Measurements from ENCODE around the gene PARD3.

PARD3 gene

DNA sequence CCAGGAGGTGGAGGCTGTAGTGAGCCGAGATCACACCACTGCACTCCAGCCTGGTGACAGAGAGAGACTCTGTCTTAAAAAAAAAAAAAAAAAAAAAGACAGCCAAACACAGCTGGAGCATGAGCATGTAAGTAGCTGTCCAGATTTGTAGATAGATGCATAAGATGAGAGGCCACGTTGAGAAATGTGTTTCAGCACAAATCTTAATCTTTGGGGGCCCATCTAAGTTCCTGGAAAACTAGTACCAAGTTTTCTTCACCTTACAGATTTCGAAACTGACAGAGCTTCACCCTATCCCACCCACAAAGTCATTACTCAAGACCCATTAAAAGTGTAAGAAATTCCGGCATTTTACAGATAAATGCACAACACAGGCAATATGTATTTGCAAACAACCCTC is 208.2 kb downstream of the PARD3 start:
- no peak for DNase-seq

- DNase-seq: no peak
These were observed 212.6 kb downstream of the PARD3 start for GRCh38 chr10:34602478-34602877.

GRCh38 chr10:34601691-34602090 is 213.4 kb downstream of the PARD3 start:
- no peak for DNase-seq

- DNase-seq: no peak
These were observed 215.9 kb downstream of the PARD3 start for GRCh38 chr10:34599026-34599795.

DNA sequence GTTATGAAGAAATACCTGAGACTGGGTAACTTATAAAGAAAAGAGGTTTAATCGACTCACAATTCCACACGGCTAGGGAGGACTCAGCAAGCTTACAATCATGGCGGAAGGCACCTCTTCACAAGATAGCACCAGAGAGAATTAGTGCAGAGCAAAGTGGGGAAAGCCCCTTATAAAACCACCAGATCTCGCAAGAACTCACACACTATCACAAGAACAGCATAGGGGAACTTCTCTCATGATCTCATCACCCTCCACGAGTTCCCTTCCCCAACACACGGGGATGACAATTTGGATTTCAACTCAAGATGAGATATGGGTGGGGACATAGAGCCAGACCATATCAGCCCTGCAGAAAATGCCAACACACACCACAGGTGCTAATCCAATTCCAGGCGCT is 218.7 kb downstream of the PARD3 start:
- no peak for DNase-seq

GRCh38 chr10:34593930-34594329 is 221.2 kb downstream of the PARD3 start:
- no peak for DNase-seq

GRCh38 chr10:34593374-34593890 is 221.7 kb downstream of the PARD3 start:
- DNase-seq: no peak

DNA sequence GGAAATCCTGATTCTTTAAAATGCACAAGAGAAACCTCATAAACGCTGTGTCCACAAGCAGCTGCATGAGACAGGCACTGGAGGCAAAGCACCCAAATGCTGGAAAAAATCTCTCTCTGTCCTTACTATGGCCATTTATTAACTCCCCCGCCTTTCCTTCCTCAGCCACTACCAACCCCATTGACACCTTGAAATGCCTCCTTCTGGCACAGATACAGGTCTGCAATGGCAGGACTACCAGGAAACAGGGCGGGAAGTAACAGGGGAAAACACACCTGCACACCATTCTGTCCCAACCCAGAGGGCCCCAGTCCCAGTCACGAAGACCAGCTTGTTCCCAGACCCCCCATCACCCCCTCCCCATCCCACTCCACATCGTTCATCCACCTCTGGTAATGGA is 224.3 kb downstream of the PARD3 start:
- DNase-seq: no peak

- no peak for DNase-seq
These were observed 225.8 kb downstream of the PARD3 start for GRCh38 chr10:34589275-34589674.

- DNase-seq: no peak
These were observed 227.4 kb downstream of the PARD3 start for GRCh38 chr10:34587680-34588019.

GRCh38 chr10:34587002-34587679 is 228.0 kb downstream of the PARD3 start:
- DNase-seq: no peak

DNA sequence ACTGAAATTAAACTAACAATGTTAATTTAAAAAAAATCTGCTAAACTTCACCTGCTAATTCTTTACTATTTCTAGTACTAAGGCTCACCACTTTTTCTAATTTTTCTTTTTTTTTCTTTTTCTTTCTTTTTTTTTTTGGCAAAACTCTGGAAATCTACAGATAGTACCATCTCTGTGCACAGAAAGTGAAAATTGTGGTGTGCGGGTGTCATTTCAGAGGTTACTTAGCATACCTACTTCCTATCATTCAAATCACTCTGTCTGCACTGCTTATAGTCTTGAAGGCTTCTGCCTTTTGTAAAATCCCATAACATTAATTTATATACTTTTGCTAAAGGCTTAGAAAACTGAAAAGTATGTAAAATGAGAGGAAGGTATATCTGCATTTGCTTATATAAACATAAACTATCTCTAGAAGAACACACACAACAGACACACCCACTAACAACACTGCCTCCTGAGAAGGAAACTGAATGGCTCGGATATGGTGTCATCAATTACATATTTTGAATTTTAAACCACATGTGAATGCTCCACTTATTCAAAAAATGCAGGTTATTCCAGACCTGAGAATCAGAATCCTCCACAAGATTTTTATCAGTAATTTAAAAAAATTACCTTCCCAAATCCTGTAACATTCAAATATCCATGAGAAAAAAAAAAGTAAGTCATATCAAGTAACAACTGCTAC is 229.5 kb downstream of the PARD3 start:
- DNase-seq: no peak

- DNase-seq: no peak
These were observed 230.9 kb downstream of the PARD3 start for GRCh38 chr10:34584164-34584563.

DNA sequence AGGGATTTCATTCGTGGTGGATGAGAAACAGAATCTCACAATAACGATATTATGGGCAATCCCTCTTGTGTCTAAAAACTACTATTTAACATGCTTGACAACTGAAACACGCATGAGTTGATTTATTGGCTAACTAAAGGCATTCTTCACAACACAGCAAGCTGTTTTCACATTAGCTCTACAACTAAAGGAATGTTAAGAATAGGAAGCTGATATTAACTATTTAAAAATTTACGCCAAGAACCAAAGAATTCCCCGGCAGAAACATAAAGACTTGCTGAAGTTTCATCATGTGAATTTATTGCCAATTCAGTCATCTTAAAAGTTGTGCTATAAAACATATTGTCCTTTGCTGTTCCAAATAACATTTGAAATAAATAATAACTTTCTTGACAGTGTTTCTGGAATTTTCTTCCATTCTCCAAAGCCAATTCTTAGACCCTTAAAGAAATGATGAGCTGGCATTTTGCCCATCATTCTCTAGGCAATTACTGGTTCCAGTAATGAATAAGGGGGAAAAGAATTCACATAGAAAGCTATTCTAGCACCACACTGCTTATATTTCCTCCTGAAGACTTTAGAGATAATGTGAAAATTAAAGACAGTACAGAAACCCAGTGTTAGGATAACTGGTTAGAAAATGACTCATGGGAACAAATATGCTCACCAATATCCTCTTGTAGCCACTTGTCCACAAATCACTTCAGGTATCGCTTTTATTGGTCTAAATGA is 233.1 kb downstream of the PARD3 start:
- no peak for DNase-seq

DNA sequence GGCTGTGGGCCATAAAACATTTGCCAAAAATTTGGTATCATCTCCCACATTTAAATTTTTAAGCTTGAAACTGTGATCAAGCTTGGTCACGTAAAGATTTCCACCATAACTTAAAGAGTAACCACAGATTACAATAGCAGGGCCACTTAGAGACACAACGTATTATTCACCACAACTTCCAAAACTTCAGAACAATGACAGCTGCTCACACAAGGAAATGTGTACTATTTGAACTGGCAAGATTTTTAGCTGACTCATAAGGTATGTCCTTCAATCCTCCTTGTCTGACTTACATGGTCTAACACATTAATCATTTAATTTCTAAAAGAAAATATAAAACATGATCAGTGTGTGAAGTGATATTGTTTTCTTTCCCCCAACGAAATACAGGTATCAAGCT is 234.5 kb downstream of the PARD3 start:
- no peak for DNase-seq

- no peak for DNase-seq
These were observed 234.9 kb downstream of the PARD3 start for GRCh38 chr10:34580214-34580613.

DNA sequence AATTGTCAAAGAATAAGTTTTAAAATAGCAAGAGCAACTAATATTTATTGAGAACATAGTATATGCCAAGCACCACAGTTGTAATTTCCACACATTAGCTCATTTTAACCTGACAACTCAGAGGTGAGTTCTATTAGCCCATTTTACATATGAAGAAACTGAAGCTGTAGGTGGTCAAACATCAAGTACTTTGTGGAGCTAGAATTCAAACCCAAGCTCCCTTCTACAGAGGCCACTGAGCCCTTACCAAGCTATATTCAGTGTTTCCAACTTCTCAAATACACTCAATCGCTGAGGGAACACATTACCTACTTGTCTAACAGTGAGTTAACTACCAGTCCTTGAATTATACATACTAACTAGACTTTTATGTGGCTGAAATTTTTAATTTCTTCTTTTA is 236.6 kb downstream of the PARD3 start:
- no peak for DNase-seq

DNA sequence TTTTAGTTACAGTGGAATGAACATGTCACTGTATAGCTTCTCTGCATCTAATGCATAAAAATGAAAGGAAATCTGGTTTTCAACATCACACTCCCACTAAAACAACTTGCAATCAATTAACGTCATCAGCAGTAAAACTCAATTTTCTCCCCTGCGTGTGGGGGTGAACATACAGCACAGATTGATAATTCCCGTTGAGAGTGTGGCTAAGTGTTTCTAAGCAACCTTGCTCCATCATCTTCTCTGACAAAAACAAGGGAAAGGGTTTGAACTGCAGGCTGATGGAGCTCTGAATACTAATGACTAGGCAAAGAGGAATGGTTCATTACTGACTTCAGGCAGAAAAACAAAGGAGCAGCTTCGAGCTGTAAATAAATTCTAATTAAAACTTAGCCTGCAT is 238.3 kb downstream of the PARD3 start:
- no peak for DNase-seq

GRCh38 chr10:34575882-34576281 is 239.2 kb downstream of the PARD3 start:
- no peak for DNase-seq

GRCh38 chr10:34574353-34574934 is 240.7 kb downstream of the PARD3 start:
- DNase-seq: no peak

- DNase-seq: no peak
These were observed 244.2 kb downstream of the PARD3 start for GRCh38 chr10:34570887-34571286.

DNA sequence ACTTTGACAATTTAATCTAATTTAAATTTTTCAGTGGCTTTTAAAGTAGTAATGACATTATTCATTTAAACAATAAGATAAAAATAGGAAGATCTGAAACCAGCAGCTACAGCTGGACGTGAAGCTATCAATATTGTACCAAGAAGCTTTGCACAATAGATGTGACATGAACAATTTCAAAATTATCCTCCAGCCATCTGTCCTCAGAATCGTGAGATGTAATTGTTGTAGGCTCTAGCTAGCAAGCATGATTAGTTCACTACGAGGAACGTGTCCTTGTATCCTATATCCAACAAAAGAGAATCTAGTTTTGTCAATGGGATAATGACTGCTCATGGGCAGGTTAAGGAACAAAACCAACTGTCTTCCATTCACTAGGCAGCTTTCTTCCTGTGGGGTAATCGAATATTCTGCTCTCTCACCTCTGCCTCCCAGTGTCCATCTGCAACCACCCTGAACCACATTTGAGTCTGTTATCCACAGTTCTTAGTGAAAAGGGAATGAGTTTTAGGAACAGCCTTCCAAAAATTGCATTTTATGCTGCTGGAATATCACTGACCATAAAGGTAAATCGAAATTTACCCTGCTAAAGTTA is 247.3 kb downstream of the PARD3 start:
- no peak for DNase-seq
